Brain microvascular endothelial cell (primary cell): ENCODE data around the gene TMEM8B.
A peak's percentile ranks its signal among the peaks of the same experiment; 100 is the strongest.

Experiments
- DNase-seq: peaks from one replicate; pipeline ENCODE4 v3.0.0-alpha.2; 2020
- H3K27ac ChIP-seq: fragments of 250-450 bp; sonication (Bioruptor Pico); 2 replicates; pipeline ENCODE4 v1.5.1; 2020; ENCODE audit warnings: mild to moderate bottlenecking, moderate library complexity
- H3K27me3 ChIP-seq: fragments of 250-450 bp; sonication (Bioruptor Pico); replicated peaks from 2 replicates; pipeline ENCODE4 v1.5.1; 2020; ENCODE audit warnings: mild to moderate bottlenecking
- H3K36me3 ChIP-seq: fragments of 250-450 bp; sonication (Bioruptor Pico); replicated peaks from 2 replicates; pipeline ENCODE4 v1.5.1; 2020; ENCODE audit warnings: mild to moderate bottlenecking
- H3K4me3 ChIP-seq: 2 replicates; pipeline ENCODE4 v1.5.1; 2011; ENCODE audit warnings: low read depth, mild to moderate bottlenecking, control low read depth, low read length, moderate library complexity
- in situ Hi-C: cut with HindIII; loops from 2 replicates; pipeline ENCODE4 v1.10.0; 2017; ENCODE audit warnings: low sequenced_read_pairs, low pct_ligation_motif_present
- TF ChIP-seq, protein P1 (sequence below): IDR thresholded peaks from 2 replicates; pipeline ENCODE4 v1.5.1; 2011; ENCODE audit warnings: low read depth, mild to moderate bottlenecking, moderate library complexity, low read length, control low read depth, inconsistent platforms; ENCODE audit errors: missing control alignments

TMEM8B gene

DNA sequence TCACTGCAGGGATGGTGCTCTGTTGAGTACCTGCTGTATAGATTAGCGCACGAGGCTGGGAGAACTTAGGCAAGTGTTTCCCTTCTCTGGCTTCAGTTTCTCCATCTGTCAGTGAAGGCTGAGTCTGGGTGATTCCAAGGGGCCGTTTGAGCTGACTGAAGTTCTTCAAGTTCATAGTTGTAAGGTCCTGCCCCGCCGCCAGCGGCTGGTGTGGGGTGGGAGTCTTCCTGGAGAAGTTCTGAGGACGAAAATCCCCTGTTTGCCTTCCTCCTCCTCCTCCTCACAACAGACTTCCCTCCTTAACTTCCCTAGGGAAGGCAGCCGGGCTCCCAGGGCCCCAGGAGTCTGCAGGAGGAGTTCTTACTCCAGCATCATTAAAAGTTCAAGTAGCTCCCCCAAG lies 75.3 kb downstream of the TMEM8B start:
- TF ChIP-seq, protein P1, sequence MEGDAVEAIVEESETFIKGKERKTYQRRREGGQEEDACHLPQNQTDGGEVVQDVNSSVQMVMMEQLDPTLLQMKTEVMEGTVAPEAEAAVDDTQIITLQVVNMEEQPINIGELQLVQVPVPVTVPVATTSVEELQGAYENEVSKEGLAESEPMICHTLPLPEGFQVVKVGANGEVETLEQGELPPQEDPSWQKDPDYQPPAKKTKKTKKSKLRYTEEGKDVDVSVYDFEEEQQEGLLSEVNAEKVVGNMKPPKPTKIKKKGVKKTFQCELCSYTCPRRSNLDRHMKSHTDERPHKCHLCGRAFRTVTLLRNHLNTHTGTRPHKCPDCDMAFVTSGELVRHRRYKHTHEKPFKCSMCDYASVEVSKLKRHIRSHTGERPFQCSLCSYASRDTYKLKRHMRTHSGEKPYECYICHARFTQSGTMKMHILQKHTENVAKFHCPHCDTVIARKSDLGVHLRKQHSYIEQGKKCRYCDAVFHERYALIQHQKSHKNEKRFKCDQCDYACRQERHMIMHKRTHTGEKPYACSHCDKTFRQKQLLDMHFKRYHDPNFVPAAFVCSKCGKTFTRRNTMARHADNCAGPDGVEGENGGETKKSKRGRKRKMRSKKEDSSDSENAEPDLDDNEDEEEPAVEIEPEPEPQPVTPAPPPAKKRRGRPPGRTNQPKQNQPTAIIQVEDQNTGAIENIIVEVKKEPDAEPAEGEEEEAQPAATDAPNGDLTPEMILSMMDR = no peak

GRCh38 chr9:35905051-35905781 lies 76.2 kb downstream of the TMEM8B start:
- no peaks in the 10 kb centered on the region for H3K27me3 ChIP-seq
- no peaks in the 10 kb centered on the region for H3K36me3 ChIP-seq
- in situ Hi-C loops = no loop called here
- H3K4me3 ChIP-seq = no peak overlapping the region
- TF ChIP-seq, protein P1 = no peak
- peak overlapping the region; percentile 60 for H3K27ac ChIP-seq
- peak; percentile 47 for DNase-seq

More for the DNA sequence above, 75.3 kb downstream of the TMEM8B start:
- in situ Hi-C loops = no loop called here
- no peak overlapping the region for H3K4me3 ChIP-seq
- no peaks in the 10 kb centered on the region for H3K27me3 ChIP-seq
- DNase-seq = no peak
- H3K27ac ChIP-seq = no peak overlapping the region
- no peaks in the 10 kb centered on the region for H3K36me3 ChIP-seq

DNA sequence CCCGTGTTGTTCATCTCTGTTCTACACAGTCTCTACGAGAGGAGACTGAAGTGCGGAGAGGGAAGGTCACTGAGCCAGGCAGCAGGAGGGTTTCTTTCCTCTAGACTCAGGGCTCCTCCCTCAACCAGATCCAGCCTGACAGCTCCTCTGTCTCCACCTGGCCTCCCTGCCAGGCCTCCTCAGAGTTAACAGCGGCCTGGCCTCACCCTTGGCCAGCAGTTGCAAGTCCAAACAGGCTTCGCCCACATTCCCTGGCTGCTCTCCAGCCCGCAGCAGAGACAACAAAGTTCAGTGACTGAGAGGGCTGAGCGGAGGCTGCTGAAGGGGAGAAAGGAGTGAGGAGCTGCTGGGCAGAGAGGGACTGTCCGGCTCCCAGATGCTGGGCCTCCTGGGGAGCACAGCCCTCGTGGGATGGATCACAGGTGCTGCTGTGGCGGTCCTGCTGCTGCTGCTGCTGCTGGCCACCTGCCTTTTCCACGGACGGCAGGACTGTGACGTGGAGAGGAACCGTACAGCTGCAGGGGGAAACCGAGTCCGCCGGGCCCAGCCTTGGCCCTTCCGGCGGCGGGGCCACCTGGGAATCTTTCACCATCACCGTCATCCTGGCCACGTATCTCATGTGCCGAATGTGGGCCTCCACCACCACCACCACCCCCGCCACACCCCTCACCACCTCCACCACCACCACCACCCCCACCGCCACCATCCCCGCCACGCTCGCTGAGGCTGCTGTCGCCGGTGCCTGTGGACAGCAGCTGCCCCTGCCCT lies 77.1 kb downstream of the TMEM8B start, which contains the start of gene HRCT1:
HRCT1 (plus strand) TSS at position 291 of the 768 bp plus-strand sequence; CDS start at position 377, 86 bp downstream.
- H3K27me3 ChIP-seq = no peaks in the 10 kb centered on the region
- peak within 1 kb of the TSS; percentile 71 for H3K27ac ChIP-seq
- H3K36me3 ChIP-seq = no peaks in the 10 kb centered on the region
- TF ChIP-seq, protein P1 = no peak
- no peak within 1 kb of the TSS for H3K4me3 ChIP-seq
- DNase-seq = peak; percentile 92
- in situ Hi-C loops = no loop called here

GRCh38 chr9:35906923-35907699 lies 78.1 kb downstream of the TMEM8B start:
- peak overlapping the region; percentile 71 for H3K27ac ChIP-seq

More at GRCh38 chr9:35906923-35907699, 78.1 kb downstream of the TMEM8B start:
- in situ Hi-C loops = no loop called here
- peak; percentile 57 for DNase-seq
- H3K36me3 ChIP-seq = no peaks in the 10 kb centered on the region
- TF ChIP-seq, protein P1 = peak; percentile 25
- H3K4me3 ChIP-seq = peak overlapping the region; percentile 17
- H3K27me3 ChIP-seq = no peaks in the 10 kb centered on the region
